ACC112 (cell line): ENCODE results near the gene ASPDH.

Experiments used
- H2AFZ ChIP-seq: fragments of 200-600 bp; sonication (generic); one replicate; pipeline ENCODE4 v1.6.0; 2017; ENCODE audit warnings: antibody characterized with exemption, low read length; ENCODE audit not compliant: unreplicated experiment
- H3K27ac ChIP-seq: fragments of 200-600 bp; sonication (generic); 2 replicates; pipeline ENCODE4 v1.5.1; 2014; ENCODE audit warnings: low read depth, mild to moderate bottlenecking, antibody characterized with exemption, low read length, moderate library complexity
- H3K27me3 ChIP-seq: fragments of 200-600 bp; sonication (generic); 2 replicates; pipeline ENCODE4 v1.6.1; 2014; ENCODE audit warnings: mild to moderate bottlenecking, antibody characterized with exemption, low read length, moderate library complexity, mixed read lengths; ENCODE audit not compliant: insufficient read depth
- H3K36me3 ChIP-seq: fragments of 200-600 bp; sonication (generic); 2 replicates; pipeline ENCODE4 v1.6.1; 2016; ENCODE audit warnings: mild to moderate bottlenecking, antibody characterized with exemption, low read length, moderate library complexity, mixed read lengths; ENCODE audit not compliant: insufficient read depth
- H3K4me1 ChIP-seq: fragments of 200-600 bp; sonication (generic); one replicate; pipeline ENCODE4 v1.6.1; 2016; ENCODE audit warnings: low read length, mixed read lengths; ENCODE audit not compliant: insufficient read depth, unreplicated experiment, control insufficient read depth
- H3K4me3 ChIP-seq: fragments of 200-600 bp; sonication (generic); 2 replicates; pipeline ENCODE4 v1.5.1; 2014; ENCODE audit warnings: mild to moderate bottlenecking, low read depth, low read length
- H3K79me2 ChIP-seq: fragments of 200-600 bp; sonication (generic); one replicate; pipeline ENCODE4 v1.6.0; 2016; ENCODE audit warnings: low read length; ENCODE audit not compliant: control insufficient read depth, unreplicated experiment, insufficient read depth

The ASPDH gene

GRCh38 chr19:50493171-50493570, 20.5 kb downstream of the ASPDH start:
- Histone ChIP-seq H3K27me3 (peaks cover 44% of the 10 kb centered on the region), H2AFZ (no peak overlapping the region), H3K4me1 (no peaks in the 10 kb centered on the region), H3K4me3 (no peak overlapping the region), H3K36me3 (no peaks in the 10 kb centered on the region), H3K27ac (no peak overlapping the region), H3K79me2 (no peaks in the 10 kb centered on the region)

- H3K36me3 ChIP-seq, result no peaks in the 10 kb centered on the region
- H3K27me3 ChIP-seq, result peaks cover 41% of the 10 kb centered on the region
- H2AFZ ChIP-seq, result no peak overlapping the region
- H3K79me2 ChIP-seq, result no peaks in the 10 kb centered on the region
- H3K27ac ChIP-seq, result no peak overlapping the region
- H3K4me3 ChIP-seq, result no peak overlapping the region
- H3K4me1 ChIP-seq, result no peaks in the 10 kb centered on the region
These were observed 21.2 kb downstream of the ASPDH start for GRCh38 chr19:50492303-50493052.

GRCh38 chr19:50490991-50491472, 22.7 kb downstream of the ASPDH start:
- H3K27me3 ChIP-seq, result peaks cover 49% of the 10 kb centered on the region
- H3K79me2 ChIP-seq, result no peaks in the 10 kb centered on the region
- no peak overlapping the region for H3K4me3 ChIP-seq
- no peaks in the 10 kb centered on the region for H3K4me1 ChIP-seq
- H2AFZ ChIP-seq, result no peak overlapping the region
- H3K36me3 ChIP-seq, result 0 out of 2 replicates have a peak, but pooled peaks cover 4% of the 10 kb centered on the region
- H3K27ac ChIP-seq, result no peak overlapping the region

GRCh38 chr19:50490411-50490811, 23.3 kb downstream of the ASPDH start:
- H3K79me2 ChIP-seq, result no peaks in the 10 kb centered on the region
- no peaks in the 10 kb centered on the region for H3K4me1 ChIP-seq
- no peak overlapping the region for H2AFZ ChIP-seq
- H3K27ac ChIP-seq, result no peak overlapping the region
- H3K4me3 ChIP-seq, result no peak overlapping the region
- H3K36me3 ChIP-seq, result 0 out of 2 replicates have a peak, but pooled peaks cover 4% of the 10 kb centered on the region
- H3K27me3 ChIP-seq, result peaks cover 49% of the 10 kb centered on the region

- no peak overlapping the region for H3K4me3 ChIP-seq
- H3K27me3 ChIP-seq, result peaks cover 47% of the 10 kb centered on the region
- H2AFZ ChIP-seq, result no peak overlapping the region
- H3K27ac ChIP-seq, result no peak overlapping the region
- no peaks in the 10 kb centered on the region for H3K79me2 ChIP-seq
- no peaks in the 10 kb centered on the region for H3K4me1 ChIP-seq
- 0 out of 2 replicates have a peak, but pooled peaks cover 4% of the 10 kb centered on the region for H3K36me3 ChIP-seq
These were observed 24.2 kb downstream of the ASPDH start for GRCh38 chr19:50489461-50490011.

- H3K4me1 ChIP-seq, result no peaks in the 10 kb centered on the region
- H3K79me2 ChIP-seq, result no peaks in the 10 kb centered on the region
- H2AFZ ChIP-seq, result no peak overlapping the region
- peaks cover 43% of the 10 kb centered on the region for H3K27me3 ChIP-seq
- H3K36me3 ChIP-seq, result 0 out of 2 replicates have a peak, but pooled peaks cover 4% of the 10 kb centered on the region
- no peak overlapping the region for H3K27ac ChIP-seq
- H3K4me3 ChIP-seq, result no peak overlapping the region
These were observed 25.1 kb downstream of the ASPDH start for GRCh38 chr19:50488389-50489194.

- H3K4me1 ChIP-seq, result no peaks in the 10 kb centered on the region
- no peak overlapping the region for H3K27ac ChIP-seq
- peaks cover 36% of the 10 kb centered on the region for H3K27me3 ChIP-seq
These were observed 26.7 kb downstream of the ASPDH start for GRCh38 chr19:50486823-50487515.

GRCh38 chr19:50485284-50485955, 28.3 kb downstream of the ASPDH start:
- Histone ChIP-seq H3K4me1 (no peaks in the 10 kb centered on the region), H3K27ac (no peak overlapping the region), H3K36me3 (0 out of 2 replicates have a peak, but pooled peaks cover 4% of the 10 kb centered on the region), H3K79me2 (no peaks in the 10 kb centered on the region), H2AFZ (no peak overlapping the region), H3K4me3 (no peak overlapping the region), H3K27me3 (peaks cover 22% of the 10 kb centered on the region)

More at GRCh38 chr19:50486823-50487515, 26.7 kb downstream of the ASPDH start:
- H3K79me2 ChIP-seq, result no peaks in the 10 kb centered on the region
- H3K4me3 ChIP-seq, result no peak overlapping the region
- H2AFZ ChIP-seq, result no peak overlapping the region
- 0 out of 2 replicates have a peak, but pooled peaks cover 4% of the 10 kb centered on the region for H3K36me3 ChIP-seq

GRCh38 chr19:50482916-50483315, 30.8 kb downstream of the ASPDH start:
- Histone ChIP-seq H3K36me3 (0 out of 2 replicates have a peak, but pooled peaks cover 4% of the 10 kb centered on the region), H3K27me3 (0 out of 2 replicates have a peak, but pooled peaks cover 7% of the 10 kb centered on the region), H3K4me1 (no peaks in the 10 kb centered on the region), H2AFZ (no peak overlapping the region), H3K79me2 (peaks cover 3% of the 10 kb centered on the region), H3K27ac (no peak overlapping the region), H3K4me3 (no peak overlapping the region)
